Cortex of kidney (tissue), 1 donor: ENCODE data around the gene FGD2.
"Not testable (repeated sequence)": the region's sequence is repeated elsewhere in the genome, so short reads cannot be mapped to it uniquely, and the experiment has no call there.

Source experiments
- DNase-seq: peaks from one replicate; lab custom pipeline; 2025; lab: John Stamatoyannopoulos, UW

The FGD2 gene

GRCh38 chr6:37039958-37040357 is 34.5 kb downstream of the FGD2 start:
- DNase-seq, result no peak

GRCh38 chr6:37041521-37041920 is 36.1 kb downstream of the FGD2 start:
- DNase-seq, result no peak

DNA sequence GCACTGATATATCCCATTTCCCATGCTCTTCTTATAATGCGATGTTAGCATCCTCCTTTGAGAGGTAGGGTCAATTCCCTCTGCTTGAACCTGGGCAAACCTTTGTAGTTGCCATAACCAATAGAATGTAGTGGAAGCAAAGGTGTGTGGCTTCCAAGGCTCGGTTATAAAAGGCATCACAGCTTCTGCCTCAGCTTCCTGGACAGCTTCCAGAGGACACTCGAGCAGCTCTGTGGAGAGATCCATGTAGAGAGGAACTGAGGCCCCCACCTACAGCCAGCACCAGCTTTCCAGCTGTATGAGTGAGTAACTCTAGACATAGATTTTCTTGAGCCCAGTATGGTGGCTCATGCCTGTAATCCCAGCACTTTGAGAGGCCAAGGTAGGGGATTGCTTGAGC is 36.7 kb downstream of the FGD2 start:
- DNase-seq, result no peak

GRCh38 chr6:37043091-37043490 is 37.6 kb downstream of the FGD2 start:
- DNase-seq, result not testable (repeated sequence)

- no peak for DNase-seq
Measured at GRCh38 chr6:37047346-37047688, 41.9 kb downstream of the FGD2 start.

DNA sequence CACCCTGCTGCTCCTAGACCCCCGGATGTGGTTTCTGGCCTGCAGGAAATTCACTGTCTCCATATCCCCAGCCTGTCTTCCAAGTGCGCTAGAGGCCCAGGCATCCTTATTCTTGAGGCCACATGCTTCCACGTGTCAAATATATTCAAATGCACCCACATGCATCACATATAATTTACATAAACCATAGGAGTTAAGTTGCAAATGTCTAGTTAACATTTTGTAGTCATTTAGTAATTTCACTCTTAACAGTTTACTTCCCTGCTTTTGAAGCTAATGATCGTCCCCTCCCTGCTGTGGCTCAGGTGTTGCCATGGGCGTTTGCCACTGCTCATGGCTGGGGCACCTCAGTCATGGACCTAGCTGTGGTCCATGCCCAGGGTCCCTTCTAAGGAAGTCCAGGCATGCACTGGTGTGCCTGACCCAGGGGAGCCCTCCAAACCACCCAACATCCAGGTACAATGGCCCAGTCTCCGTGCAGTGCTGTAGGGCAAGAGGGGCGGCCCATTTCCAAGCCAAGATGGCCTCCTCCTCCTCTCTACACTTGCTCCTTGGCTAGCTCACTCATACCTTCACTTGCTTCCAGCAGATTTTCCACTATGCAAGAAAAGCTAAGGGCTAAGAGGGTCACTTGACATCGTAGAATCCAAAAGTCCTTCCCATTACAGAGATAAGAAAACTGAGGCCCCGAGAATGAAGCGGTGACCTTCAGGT is 42.4 kb downstream of the FGD2 start:
- DNase-seq, result no peak

DNA sequence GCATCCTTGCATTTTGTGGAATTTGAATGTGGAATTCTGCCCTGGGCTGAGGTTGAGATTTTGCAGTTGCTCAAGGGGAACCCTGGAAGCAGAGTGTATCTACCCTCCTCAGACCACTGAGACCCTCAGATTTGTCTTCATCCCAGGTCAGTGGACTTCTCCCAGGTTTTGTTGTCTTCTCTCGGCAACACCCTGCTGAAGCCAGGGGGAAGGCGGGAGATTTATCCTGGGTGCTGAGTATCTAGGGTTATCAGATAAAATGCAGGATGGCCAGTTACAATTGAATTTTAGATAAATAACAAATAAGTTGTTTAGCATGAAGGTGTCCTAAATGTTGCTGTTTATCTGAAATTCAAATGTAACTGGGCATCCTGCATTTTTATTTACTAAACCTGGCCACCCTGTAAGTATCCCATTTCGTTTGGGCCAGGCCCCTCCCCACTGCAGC is 43.0 kb downstream of the FGD2 start:
- DNase-seq, result no peak

DNA sequence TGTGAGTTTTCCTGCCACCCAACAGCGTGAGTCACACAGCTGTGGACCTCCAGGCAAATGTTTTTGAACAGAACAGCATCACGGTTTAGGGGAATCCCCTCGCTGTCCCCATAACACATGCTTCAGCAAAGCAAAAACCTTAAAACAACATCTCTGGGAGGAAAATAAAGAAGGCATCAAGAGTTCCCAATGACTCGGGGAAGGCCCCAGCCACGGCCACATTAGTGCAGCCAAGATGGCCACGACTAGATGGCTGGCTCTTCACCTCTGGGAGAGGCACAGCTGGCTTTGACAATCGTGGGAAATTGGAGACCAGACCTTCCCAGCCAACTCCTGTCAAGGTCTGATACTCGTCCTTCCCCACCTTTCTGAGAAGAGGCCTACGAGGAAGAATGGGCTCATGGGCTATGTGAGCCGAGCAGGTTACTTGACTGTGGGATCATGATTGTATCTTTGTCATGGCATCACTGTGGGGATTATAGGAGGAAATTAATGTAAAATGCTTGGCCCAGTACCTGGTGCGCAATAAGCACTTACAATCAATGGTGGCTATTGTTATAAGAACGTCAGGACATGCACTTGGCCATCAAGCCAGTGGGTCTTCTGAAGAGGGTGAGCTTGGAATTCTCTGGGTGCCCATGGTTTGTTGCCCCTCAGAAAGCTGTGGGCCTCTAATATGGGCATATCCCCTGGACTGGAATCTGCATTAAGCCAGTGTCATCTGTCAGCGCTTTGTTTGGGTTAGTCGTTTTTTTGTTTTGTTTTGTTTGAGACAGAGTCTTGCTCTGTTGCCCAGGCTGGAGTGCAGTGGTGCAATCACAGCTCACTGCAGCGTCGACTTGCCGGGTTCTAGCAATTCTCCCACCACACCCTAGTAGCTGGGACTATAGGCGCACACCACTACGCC is 43.6 kb downstream of the FGD2 start:
- no peak for DNase-seq

DNA sequence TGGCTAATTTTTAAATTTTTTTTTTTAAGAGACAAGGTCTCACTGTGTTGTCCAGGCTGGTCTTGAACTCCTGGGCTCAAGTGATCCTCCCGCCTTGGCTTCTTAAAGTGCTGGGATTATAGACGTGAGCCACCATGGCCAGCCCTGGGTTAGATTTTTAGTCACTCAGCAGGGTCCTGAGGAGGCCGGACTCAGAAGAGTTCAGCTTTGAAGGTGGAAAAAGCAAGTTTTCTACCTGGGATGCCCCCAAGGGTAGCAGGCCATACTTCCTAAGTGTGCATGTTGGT is 44.2 kb downstream of the FGD2 start:
- DNase-seq, result no peak

DNA sequence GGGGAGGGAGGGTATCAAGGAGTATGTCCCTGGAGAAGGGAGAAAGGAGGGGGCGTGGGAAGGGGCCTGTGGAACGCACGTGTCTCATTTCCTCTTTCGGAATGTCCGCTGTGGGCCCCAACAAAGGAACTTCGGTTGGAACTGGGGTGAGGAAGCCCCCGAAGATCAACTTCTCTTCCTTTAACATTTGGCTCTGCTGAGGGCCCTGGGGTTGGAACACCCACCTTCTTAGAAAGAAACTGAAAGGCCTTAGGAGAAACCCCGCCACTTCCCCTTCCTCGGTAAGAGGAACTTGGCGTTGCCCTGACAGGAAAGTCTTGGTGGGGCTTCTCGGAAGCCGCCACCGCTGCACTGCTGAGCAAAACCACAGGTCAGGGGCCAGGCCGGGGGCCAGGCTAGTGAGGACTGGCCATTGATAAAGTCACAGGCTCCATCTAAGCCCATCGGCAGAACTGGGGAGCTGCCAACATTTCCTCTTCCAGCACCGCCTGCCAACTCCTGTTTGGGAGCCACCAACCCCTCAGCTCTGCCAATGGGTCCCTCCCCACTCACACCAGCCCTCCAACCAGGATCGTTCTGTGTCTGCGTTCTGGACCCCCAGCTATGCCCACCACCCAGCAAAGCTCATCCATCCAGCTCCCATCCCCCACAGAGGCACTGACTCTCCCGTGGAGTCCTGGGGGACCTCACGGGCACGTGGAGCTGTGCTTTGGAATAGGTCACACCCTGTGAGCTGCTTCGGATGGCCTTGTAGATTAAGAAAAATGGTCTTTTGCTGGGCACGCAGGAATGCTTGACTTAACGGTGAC is 44.8 kb downstream of the FGD2 start:
- no peak for DNase-seq

GRCh38 chr6:37050854-37051137 is 45.3 kb downstream of the FGD2 start:
- DNase-seq, result no peak

GRCh38 chr6:37051138-37052026 is 45.9 kb downstream of the FGD2 start:
- no peak for DNase-seq

DNA sequence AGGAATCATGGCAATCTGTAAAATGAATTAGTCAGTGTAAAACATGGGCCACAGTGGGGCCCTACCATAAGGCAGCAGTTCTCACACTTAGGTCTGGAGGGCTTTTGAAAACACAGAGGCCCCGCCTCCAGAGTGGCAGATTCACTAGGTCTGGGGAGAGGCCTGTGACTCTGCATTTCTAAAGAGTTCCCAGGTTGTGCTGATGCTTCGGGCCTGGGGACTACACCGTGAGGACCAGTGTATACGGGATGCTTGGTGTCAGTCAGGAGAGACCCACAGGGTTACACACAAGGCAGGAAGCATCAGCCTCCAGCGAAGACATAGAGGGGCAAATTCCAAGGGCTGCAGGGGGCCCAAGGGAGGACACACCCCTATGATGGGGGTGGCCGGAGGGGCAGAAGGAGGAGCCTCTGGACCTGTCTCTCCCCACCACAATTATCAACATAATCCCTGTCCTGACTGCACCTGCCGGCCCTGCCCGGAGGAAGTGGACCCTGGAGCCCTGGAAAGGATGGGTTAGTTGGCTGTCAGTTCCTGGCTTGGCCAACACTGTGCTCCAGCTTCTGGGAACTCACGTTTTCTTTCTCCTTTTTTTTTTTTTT is 46.7 kb downstream of the FGD2 start:
- no peak for DNase-seq

- no peak for DNase-seq
Measured at GRCh38 chr6:37053683-37054082, 48.2 kb downstream of the FGD2 start.

- no peak for DNase-seq
Measured at GRCh38 chr6:37054171-37054570, 48.7 kb downstream of the FGD2 start.

- DNase-seq, result no peak
Measured at GRCh38 chr6:37054580-37054979, 49.1 kb downstream of the FGD2 start.

GRCh38 chr6:37056112-37056403 is 50.6 kb downstream of the FGD2 start:
- no peak for DNase-seq

- no peak for DNase-seq
Measured at GRCh38 chr6:37056439-37057127, 51.1 kb downstream of the FGD2 start.

DNA sequence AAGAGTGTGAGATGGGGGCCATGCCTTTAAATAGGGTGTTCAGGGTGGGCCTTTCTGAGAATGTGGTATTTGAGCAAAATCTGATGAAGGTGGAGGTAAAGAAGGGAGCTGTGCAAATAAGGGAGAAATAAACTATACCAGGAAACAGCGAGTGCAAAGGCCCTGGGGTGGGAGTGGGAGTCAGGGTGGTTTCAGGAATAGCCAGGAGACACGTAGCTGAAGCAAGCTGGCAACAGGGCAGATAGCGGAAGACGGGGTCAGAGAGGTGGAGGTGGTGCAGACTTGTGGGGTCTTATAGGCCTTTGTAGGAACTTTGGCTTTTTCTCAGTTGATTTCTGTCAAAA is 51.6 kb downstream of the FGD2 start:
- DNase-seq, result no peak

DNA sequence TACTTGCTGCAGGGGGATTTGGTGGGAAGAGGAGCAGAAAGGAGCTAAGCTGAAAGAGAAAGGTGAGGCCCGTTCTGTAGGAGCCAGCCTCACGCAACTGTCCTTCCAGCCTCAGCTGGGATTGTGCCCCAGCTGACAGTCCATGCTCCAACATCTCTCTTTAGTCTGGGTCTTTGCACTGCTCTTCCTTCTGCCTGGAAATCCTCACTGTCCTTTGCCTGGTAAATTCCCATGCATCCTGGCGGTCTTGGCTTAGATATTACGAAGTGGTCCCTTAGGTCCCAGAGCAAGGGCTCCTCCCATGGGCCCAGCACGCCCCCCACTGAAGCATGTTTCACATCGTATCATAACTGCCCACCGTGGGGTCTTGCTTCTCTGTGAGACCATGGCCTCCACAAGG is 52.2 kb downstream of the FGD2 start:
- DNase-seq, result no peak

DNA sequence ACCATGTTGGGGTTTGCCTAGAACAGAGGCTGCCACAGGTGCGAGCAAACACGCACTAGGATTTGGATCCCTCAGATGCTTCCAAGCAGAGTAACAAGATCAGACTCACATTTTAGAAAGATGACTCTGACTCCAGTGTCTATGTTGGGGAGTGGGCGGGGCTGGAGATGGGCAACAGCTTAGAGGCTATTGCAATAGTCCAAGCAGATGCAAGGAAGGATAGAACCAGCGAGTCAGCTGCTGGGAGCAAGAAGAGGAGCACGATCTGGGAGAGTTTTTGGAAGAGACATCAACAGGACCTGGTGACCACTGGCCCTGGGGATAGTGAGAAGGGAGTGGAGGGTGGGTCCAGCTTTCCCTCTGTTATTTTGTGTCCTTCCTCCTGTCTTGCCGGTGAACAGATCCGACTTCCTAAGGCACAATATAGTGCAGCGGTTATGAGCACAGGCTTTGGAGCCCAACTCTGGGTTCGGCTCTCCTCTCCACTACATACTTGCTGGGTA is 52.7 kb downstream of the FGD2 start:
- DNase-seq, result no peak
